Anterior cingulate cortex (tissue), 58 donors: Measurements from ENCODE around the gene TBX4.
"Not testable (repeated sequence)": the region's sequence is repeated elsewhere in the genome, so short reads cannot be mapped to it uniquely, and the experiment has no call there.

Source experiments
- DNase-seq, 58 donors: peaks; one replicate each; lab custom pipeline; 2025; lab: John Stamatoyannopoulos, UW

TBX4 gene

DNA sequence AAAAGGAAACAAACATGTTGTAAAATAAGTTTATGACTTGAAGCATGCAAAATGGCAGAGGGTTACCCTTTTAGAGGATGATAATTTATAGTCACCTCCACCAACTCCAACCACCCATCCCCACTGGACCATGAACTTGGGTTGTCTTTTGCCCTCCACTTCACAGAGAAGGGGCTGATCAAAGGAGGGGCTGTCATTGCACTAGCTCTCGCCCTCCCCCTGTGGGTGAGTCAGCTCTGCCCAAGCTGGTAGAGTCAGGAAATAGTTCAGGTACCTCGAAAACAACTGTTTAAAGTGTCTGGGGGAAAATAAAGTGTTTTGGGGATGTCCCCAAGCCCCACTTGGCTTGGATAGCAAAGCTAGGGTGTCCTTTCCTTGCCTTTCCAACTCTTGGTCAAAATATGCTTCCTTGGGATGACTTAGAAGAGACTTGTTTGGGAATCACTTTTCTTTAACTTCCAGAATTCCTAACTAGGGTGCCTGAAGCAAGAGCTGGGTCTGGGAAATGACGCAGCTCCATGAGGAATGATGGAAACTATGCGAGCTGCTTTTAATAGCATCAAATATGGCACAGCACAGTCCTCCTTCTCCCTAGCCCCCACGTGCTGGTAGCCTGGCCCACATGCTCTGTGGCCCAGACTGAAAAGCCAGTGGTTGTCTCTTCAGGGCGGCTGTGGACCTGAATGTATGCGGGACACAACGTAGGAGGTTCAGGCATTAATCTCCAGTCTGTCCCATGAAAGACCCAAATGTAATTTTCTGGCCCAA lies 40.7 kb downstream of the TBX4 start:
- DNase-seq, result no peak

DNA sequence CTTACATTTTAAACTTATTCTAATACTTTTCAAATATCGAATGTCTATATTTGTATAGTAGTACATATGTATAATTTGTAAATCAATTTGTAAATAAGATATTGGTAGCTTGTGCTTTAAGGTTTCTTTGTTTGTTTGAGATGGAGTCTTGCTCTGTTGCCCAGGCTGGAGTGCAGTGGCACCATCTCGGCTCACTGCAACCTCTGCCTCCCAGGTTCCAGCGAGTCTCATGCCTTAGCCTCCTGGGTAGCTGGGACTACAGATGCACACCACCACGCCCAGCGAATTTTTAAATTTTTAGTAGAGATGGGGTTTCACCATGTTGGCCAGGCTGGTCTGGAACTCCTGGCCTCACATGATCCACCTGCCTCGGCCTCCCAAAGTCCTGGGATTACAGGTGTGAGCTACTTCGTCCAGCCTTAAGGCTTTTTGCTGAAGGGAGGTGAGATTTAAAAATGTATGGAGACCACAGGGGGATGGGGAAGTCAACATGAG lies 41.7 kb downstream of the TBX4 start:
- not testable (repeated sequence) for DNase-seq

DNA sequence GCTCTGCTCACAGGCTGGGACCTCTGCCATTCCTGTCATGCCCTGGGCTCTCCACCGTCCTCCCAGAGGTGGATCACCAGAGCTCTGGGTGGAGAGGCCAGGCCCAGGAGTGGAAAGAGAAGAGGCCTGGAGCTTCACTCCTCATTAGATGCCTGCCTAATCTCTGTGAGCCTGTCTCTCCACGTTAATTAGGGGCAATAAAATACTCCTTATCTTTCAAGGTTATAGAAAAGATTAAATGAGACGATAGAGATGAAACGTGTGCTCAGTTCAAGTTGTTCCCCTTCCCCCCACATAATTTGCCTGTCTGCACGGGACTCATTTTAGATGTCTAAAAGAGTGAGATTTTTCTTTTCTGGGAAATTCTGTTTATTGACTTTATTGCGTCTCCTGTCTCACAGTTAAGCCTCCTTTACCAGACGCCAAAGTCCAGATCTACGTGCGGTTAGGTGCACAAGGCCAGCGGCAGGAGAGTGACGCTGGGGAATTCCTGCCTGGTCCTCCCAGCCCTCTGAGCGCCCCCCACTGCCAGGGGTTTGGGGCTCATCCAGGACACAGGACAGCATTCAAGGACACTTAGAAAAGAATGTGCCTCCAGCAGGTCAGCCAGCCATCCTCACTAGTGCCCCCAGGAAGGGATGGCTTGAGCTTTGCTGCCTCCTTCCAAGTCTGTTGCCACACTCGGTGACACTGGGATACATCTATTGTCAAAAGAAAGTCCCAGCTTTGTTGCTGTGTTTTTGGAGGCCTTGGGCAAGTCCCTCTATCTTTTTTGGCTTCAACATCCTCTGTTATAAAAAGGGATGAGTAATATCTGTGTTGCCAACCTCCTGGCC lies 42.3 kb downstream of the TBX4 start:
- no peak for DNase-seq

DNA sequence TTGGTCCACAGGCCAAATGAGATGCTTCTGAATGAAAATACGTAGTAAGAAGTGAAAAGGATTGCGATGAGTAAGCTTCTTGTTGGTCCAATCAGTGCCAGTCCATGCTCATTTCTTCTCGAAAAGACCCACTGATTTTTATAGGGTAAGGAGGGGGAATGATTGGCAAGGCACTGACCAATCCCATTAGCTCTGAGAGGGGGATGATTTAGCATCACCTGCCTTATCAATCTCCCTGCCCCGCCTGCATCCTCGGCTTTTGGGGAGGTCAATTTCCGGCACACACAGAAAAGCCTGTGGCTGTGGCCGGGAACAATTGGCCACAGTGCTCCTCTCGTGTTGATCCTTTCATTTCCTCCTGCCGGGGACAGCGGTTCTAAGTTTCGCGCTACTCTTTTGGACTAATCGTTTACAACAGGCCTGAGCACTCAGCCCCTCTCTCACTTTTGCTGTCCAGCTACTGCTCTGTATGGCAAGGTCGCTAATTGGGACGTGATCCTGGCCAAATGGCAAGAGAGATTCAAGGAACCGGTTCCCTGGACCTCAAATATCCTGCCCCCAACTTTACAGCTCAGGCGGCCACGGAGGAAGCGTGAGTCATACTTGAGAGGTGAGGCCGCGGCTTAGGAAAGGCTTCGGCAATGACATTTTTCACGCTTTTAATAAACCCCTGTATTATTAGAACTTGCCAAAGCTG lies 43.1 kb downstream of the TBX4 start:
- DNase-seq, result no peak

DNA sequence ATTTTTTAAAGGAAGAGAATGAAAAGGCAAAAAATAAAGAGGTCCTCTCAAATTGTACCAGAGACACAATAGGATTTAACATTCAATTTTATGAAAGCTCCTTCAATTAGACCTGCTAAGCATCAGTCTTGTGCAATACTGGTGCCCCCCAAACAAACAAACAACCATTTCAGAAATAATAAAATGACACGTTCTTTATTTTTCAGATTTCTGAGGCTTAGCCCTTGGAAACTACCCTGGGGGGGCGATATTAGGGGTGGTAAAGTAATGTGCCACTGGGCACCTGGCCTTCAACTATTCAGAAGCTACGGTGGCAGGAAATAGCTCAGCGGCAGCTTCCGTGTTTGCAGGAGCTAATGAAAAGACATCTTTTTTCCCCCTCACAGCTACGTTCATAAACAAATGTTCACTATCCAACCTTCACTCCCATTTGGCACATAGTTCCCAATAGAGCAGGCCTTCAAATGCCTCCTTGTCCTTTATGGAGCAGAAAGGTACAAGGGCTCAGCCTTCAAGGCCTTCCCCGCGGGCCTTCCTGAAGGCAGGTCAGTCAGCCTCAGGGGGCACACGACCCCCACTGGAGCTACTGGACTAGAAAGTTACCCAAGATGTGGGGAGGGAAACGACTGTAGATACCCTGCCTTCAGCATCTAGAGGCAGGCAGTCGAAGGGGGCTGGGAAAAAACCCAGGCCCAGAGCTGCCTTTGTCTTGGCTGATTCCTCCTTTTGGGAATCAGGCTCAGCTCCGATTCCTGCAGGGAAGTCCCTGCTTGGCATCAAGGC lies 44.1 kb downstream of the TBX4 start:
- no peak for DNase-seq

DNA sequence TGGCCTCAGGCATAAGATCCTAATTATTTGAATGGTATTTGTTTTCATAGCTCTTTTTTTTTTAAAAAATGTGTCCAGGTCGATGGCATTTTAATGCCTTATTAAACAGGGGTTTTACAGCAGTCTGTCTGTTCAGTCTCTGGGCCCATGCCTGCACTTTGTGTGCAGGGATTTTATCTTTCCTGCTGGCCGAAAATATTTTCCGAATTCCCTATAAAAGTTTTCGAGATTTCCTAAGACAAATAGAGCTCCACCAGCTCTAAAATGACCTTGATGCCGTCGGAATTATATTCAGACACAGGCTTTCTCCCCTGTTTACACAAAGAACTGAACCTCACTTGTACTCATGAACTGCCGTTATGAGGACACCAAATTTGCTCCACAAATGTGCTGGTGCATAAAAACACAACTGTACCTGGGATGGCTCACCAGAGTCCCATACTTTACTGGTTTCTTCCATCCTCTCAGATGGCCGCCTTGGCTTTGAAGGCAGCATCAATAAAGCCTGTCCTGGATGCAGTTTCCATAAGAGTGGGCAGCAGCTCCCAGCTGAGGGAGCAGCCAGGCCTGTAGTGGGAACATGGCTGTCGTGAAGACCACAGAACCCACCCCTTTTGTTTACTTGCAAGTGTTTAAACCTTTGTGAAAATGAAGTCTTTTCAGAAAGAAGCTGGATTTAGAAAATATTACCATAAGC lies 44.9 kb downstream of the TBX4 start:
- no peak for DNase-seq

DNA sequence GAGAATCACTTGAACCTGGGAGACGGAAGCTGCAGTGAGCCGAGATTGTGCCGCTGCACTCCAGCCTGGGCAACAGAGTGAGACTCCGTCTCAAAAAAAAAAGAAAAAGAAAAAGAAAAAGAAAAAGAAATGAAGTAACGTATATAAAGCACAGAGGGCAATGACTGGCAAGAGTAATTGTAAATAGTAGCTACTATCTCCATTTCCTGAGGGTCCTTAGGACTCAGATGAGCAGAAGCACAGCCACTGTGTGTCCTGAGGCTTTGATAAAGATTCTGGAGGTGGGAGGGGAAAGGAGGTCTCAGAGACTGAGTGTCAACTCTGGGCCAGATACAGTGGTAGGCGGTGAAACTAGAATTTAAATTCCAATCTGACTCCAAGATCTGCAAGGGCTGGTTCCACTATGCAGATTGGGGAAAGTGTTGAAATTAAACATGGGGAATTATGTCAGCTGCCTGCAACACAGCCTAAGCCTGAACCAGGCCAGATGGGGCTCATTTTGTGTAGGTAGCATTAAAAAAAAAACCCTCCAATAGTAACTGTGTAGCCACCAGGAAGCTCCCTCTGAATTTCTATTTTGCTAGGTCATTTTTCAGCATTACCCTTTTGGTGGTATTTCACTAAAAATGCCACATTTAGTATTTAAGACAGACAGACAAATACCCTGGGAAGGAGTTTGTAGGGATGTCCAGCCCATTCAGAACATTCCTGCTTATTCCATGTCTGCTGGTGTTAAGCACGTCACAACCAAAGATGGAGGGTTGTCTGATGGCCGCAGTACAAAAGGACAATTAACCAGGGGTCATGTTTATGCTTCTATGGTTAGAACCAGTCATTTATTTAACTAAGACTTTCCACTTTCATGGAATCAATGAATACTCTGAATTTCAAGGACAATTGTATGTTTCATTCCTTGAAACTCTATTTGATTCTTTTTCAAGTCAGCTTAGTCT lies 46.1 kb downstream of the TBX4 start:
- DNase-seq, result no peak

DNA sequence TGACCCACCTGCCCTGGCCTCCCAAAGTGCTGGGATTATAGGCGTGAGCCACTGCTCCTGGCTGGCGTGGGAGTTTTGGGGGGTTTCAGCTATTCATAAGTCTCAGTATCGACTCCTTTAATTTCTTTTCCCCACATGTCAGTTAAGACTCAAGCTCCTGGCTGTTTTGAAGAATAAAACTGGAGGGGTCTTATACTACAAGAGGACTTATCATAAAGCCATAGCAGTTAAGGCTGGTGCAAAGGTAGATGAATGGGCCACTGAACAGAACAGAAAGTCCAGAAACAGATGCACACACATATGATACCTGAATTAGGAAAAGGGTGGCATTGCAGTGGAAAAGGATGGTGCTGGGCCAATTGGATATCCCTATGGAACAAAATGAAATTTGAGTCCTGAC lies 47.4 kb downstream of the TBX4 start:
- no peak for DNase-seq

DNA sequence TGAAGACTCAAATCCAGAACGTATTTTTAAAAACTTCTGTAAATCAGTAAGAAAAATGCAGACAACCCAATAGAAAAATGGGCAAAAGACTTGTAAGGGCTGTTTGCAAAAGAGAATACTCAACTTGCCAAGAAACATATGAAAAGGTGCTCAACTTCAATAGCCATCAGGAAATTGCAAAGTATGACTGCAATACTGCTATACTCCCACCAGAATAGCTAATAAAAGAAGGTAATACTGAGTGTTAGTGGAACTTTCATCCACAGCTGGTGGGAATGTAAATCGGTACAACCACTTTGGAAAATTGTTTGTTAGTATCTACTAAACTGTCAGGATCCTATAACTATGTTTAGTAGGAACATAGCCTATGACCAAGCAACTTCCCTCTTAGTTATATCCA lies 48.1 kb downstream of the TBX4 start:
- DNase-seq, result no peak

DNA sequence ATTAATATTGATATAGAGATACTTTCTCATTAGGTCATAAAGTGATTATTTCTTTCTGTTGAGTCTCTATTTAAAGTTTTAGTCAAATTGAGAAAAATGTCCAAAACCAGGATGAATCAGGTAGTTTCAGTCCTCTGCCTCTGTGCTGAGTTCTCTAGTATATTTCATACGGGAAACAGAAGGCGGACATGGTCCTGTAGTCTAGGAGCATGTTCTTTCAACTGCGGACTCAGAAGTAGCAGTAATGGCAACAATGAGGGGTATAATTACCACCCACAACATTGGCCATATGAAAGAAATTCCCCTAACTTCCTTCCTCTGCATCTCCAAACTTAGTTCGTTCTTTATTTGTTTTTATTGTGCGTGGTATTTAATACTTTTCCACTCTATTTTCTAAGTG lies 50.1 kb downstream of the TBX4 start:
- DNase-seq, result no peak

DNA sequence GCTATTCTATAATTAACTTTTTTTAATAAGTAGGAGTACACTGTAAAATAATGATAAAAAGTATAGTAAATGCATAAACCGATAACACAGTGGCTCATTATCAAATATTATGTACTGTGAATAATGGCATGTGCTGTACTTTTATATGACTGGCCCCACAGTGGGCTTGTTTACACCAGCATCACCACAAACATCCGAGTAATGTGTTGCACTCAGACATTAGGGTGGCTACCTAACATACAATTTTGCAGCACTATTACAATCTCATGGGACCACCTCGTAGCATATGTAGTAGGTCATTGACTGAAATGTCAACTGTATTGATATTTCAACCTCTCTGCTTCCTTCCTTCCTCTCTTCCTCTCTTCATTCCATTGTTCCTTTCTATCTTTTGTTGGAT lies 51.7 kb downstream of the TBX4 start:
- DNase-seq, result no peak

DNA sequence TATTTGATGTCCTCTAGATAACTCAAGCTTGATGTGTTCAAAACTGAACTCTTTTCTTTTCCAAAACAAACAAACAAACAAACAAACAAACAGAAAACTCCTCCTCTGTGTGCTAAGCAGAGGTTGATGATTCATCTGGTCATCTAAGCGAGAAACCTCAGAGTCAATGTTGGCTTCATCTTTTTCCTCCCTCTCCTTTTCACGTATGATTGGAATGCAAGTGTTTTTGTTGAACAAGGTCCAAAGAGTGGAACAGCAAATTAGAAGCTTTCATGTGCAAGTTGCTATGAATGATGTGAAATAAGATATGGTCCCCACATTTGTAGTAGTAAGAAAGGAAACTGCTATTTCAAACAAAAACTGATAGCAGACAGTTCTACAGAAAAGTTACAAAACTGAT lies 52.5 kb downstream of the TBX4 start:
- no peak for DNase-seq

DNA sequence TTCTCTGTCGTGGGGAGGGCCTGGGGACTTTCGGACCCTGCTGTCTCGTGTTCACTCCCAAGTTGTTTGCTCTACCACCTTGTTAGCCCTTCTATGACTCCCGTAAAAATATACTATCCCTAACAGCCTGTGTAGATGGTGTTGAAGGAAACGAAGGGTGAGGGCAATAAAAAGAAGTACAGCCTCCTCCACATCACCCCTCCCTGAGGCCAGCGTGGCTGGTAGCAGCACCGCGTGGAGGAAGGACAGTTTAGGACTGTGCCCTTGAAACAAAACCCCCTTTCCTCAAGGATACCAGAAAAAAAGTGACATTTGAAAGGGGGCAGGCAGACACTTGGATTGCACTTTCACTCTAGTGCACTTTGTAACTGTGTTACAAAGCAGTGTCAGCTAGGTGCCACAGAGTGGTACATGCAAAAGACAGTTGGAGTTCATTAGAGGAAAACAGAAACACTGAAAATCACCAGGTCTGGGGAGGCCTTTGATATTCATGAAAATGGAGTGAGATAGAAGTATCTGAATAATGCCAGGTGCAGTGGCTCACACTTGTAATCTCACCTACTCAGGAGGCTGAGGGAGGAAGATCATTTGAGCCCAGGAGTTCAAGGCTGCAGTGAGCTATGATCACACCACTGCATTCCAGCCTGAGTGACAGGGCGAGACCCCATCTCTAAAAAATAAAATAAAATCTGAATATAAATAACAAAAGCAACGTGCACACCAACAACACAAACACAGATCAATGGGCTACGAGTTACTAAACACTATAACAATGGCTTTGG lies 53.8 kb downstream of the TBX4 start:
- DNase-seq, result no peak

DNA sequence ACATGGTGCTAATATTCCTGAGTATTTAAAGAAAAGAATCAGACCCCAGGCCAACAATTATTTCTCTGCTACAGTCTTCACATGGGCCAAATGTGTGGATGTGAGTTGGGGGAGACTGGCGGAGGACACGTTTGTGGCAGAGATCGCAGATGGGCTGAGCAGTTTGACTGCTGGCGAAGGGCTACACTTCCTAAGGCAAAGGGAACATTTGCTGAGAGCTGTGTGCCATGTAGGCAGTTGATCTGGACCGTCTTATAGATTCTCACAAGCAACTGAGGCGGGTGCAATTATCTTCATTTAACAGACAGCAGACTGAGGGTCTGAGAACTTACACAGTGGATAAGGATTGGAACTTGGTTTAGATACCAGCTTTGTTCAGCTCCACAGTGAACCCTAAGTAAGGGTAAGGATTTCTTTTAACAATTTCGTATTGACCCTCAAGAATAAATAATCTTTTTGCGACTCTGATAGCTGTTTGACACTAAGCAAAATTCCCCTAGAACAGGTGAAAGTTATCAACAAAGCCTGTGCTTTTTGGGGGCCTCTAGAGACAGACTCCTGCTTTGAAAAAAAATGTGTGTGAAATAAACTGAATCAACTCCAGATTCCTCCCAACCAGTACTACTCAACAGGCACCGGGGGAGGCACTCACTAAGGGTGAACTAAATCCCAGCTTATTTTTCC lies 55.3 kb downstream of the TBX4 start:
- no peak for DNase-seq

DNA sequence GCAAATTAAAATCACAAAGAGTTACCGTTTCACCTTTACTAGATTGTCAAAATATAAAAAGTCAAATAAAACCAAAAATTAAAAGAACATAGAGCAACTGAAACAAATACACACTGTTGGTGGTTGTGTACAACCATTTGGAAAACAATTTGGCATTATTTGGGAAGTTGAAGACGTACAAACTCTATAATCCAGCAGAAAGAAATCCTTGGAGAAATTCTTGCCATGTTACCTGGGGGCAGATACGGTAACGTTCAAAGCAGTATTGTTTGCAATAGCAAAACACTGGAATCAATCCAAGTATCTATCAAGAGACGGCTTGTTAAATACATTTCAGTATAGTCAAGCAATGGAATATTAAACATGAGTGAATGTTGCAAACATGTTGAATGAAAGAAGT lies 56.7 kb downstream of the TBX4 start:
- no peak for DNase-seq

DNA sequence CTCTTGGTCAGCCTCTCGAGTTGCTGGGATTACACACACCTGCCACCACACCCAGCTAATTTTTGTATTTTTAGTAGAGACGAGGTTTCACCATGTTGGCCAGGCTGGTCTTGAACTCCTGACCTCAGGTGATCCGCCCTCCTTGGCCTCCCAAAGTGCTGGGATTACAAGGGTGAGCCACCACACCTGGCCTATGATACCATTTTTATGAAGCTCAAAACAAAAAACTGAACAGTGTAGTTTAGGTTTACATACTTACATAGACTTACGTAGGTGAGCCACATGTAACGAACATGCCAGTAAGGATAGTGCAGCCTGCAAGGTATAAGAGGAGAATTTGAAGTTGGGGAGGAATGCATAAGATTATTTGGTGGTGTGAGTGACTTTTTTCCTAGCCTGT lies 57.2 kb downstream of the TBX4 start:
- not testable (repeated sequence) for DNase-seq

DNA sequence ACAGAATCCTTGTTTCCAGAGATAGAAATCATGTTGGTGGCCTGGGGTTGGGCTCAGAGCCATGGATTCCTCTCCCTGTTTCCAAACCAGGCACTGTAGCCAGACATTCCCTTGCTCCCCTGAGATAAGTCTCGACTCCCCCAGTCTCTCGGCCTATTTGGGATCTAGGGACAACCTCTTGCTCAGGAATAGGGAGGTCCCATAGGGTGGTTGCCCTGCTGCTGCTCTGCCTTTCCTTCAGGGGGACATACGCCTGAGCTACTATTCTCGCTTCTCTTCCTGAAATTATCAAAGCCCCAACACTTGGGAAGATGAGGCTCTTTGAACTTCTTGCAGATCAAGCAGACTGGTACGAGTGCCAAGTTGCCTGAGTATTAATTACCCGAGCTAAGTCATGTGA lies 58.0 kb downstream of the TBX4 start:
- DNase-seq, result no peak
